NCI-H1092 treated with DMSO at 0.1 percent for 48 hours (cell line): ENCODE measurements around the gene ANO2.

ENCODE experiments used
- DNase-seq: peaks from one replicate; lab custom pipeline; 2025; lab: John Stamatoyannopoulos, UW

ANO2 gene

GRCh38 chr12:5515458-5515857, 429.6 kb downstream of the ANO2 start:
- DNase-seq = no peak

GRCh38 chr12:5514545-5514944, 430.5 kb downstream of the ANO2 start:
- no peak for DNase-seq

GRCh38 chr12:5514016-5514415, 431.0 kb downstream of the ANO2 start:
- no peak for DNase-seq

- DNase-seq = no peak
Measured at GRCh38 chr12:5513406-5513805, 431.7 kb downstream of the ANO2 start.
